Measurements from ENCODE around the gene DCLRE1B. TPM values are rescaled to one million over a fixed set of nuclear protein-coding genes. Genes with fewer than 3 reads are reported as not detected.
A peak's percentile ranks its signal among the peaks of the same experiment; 100 is the strongest.

The DCLRE1B gene
- polyA plus RNA-seq, result 4.8 to 6.4 TPM (median 5.4 TPM) in 3 replicates
- 0.70 TPM for polyA plus RNA-seq (2011; ENCODE audit: low read depth)
- polyA plus RNA-seq (2011; cell fraction: cytosol; rRNA removed), result 4.8 and 4.9 TPM in 2 replicates
- 4.5 and 5.0 TPM in 2 replicates for polyA plus RNA-seq (2011; cell fraction: nucleus; rRNA removed)
- polyA plus RNA-seq (2012; ENCODE audit: low replicate concordance), result 2.8 and 8.3 TPM in 2 replicates
- polyA minus RNA-seq, result 5.8 to 11.7 TPM (median 6.4 TPM) in 3 replicates
- 2.9 TPM for polyA minus RNA-seq (2011; cell fraction: cytosol; rRNA and poly(A)+ RNA removed)
- 3.1 and 4.3 TPM in 2 replicates for polyA minus RNA-seq (2011; cell fraction: nucleus; rRNA and poly(A)+ RNA removed)

GRCh38 chr1:113904674-113905434 lies at the start of gene DCLRE1B, which contains the start of gene AP4B1:
DCLRE1B (plus strand) TSS chr1:113905326; CDS start chr1:113905587, 261 bp downstream.
AP4B1 (minus strand) TSS chr1:113904799; CDS start chr1:113904717, 82 bp downstream.
- Histone ChIP-seq H3K9me3 (ENCODE audit: control insufficient read depth, low read depth, low read length) (no peaks in the 10 kb centered on the region), H3K4me2 (ENCODE audit: control insufficient read depth, extremely low read depth, insufficient read depth, low read depth, low read length) (peak within 1 kb of the TSS; percentile 95), H2AFZ (ENCODE audit: control insufficient read depth, low read length) (peak within 1 kb of the TSS; percentile 98), H3K4me3 (ENCODE audit: control insufficient read depth in 2 of 3, extremely low read depth in 1 of 3, insufficient read depth in 2 of 3, low read depth in 1 of 3, low read length in 3 of 3) (peak within 1 kb of the TSS; percentile 67 to 98 (median 86)), H3K36me3 (ENCODE audit: control insufficient read depth in 2 of 2, extremely low read depth in 1 of 2, insufficient read depth in 2 of 2, low read length in 2 of 2) (peaks cover 3 to 14% of the 10 kb centered on the region in 2 experiments), H4K20me1 (ENCODE audit: control insufficient read depth, extremely low read depth, insufficient read depth, low read length) (no peaks in the 10 kb centered on the region), H3K27me3 (ENCODE audit: control insufficient read depth, extremely low read depth, insufficient read depth, low read length) (no peaks in the 10 kb centered on the region), H3K4me1 (ENCODE audit: control insufficient read depth, extremely low read depth, insufficient read depth, low read length) (peaks cover 14% of the 10 kb centered on the region), H3K9ac (ENCODE audit: control insufficient read depth, extremely low read depth, insufficient read depth, low read length) (peak within 1 kb of the TSS; percentile 91), H3K9me1 (ENCODE audit: control insufficient read depth, extremely low read depth, insufficient read depth, low read length) (no peaks in the 10 kb centered on the region), H3K27ac (ENCODE audit: control insufficient read depth, insufficient read depth, low read length) (peak within 1 kb of the TSS; percentile 86), H3K79me2 (ENCODE audit: control insufficient read depth, insufficient read depth, low read length) (peaks cover 16% of the 10 kb centered on the region)
- dilution Hi-C loops (cut with MboI; ENCODE audit: extremely low pct_ligation_motif_present, low sequenced_read_pairs), result no loop called here
- DNase-seq (ENCODE audit: low read depth, low spot score) (peak; percentile 97), FAIRE-seq (peak; percentile 74)
- TF ChIP-seq EZH2 (IDR thresholded peaks at IDR 0.05; ENCODE audit: low read length) (no peak), CTCF (optimal IDR thresholded peaks at IDR 0.05 in 1 of 3, IDR thresholded peaks at IDR 0.05 in 1 of 3, conservative IDR thresholded peaks at IDR 0.05 in 1 of 3; ENCODE audit: extremely low read depth in 1 of 3, insufficient read depth in 2 of 3, low read length in 3 of 3) (peak; percentile 65 to 92 (median 91))

- no peak overlapping the region for H3K4me3 ChIP-seq (ENCODE audit: control insufficient read depth in 2 of 3, extremely low read depth in 1 of 3, insufficient read depth in 2 of 3, low read depth in 1 of 3, low read length in 3 of 3)
- DNase-seq (ENCODE audit: low read depth, low spot score), result no peak
- dilution Hi-C loops (cut with MboI; ENCODE audit: extremely low pct_ligation_motif_present, low sequenced_read_pairs), result no loop called here
- H2AFZ ChIP-seq (ENCODE audit: control insufficient read depth, low read length), result peak overlapping the region; percentile 59
- no peak overlapping the region for H3K27ac ChIP-seq (ENCODE audit: control insufficient read depth, insufficient read depth, low read length)
- no peaks in the 10 kb centered on the region for H3K9me1 ChIP-seq (ENCODE audit: control insufficient read depth, extremely low read depth, insufficient read depth, low read length)
- peaks cover 26% of the 10 kb centered on the region for H3K4me1 ChIP-seq (ENCODE audit: control insufficient read depth, extremely low read depth, insufficient read depth, low read length)
- H3K36me3 ChIP-seq (ENCODE audit: control insufficient read depth in 2 of 2, extremely low read depth in 1 of 2, insufficient read depth in 2 of 2, low read length in 2 of 2), result no peaks in the 10 kb centered on the region
- no peaks in the 10 kb centered on the region for H3K27me3 ChIP-seq (ENCODE audit: control insufficient read depth, extremely low read depth, insufficient read depth, low read length)
- no peak for FAIRE-seq
- H3K9me3 ChIP-seq (ENCODE audit: control insufficient read depth, low read depth, low read length), result no peaks in the 10 kb centered on the region
- no peak overlapping the region for H3K9ac ChIP-seq (ENCODE audit: control insufficient read depth, extremely low read depth, insufficient read depth, low read length)
- no peaks in the 10 kb centered on the region for H3K79me2 ChIP-seq (ENCODE audit: control insufficient read depth, insufficient read depth, low read length)
- H3K4me2 ChIP-seq (ENCODE audit: control insufficient read depth, extremely low read depth, insufficient read depth, low read depth, low read length), result no peak overlapping the region
- no peaks in the 10 kb centered on the region for H4K20me1 ChIP-seq (ENCODE audit: control insufficient read depth, extremely low read depth, insufficient read depth, low read length)
- TF ChIP-seq EZH2 (IDR thresholded peaks at IDR 0.05; ENCODE audit: low read length) (no peak), CTCF (optimal IDR thresholded peaks at IDR 0.05 in 1 of 3, IDR thresholded peaks at IDR 0.05 in 1 of 3, conservative IDR thresholded peaks at IDR 0.05 in 1 of 3; ENCODE audit: extremely low read depth in 1 of 3, insufficient read depth in 2 of 3, low read length in 3 of 3) (no peak)
These were observed 49.3 kb upstream of the DCLRE1B start for GRCh38 chr1:113855630-113856400.
